Panc1 (cell line): ENCODE measurements around the gene HRH4.

Experiments used
- CTCF ChIP-seq: fragments of 450-650 bp; IDR thresholded peaks from 2 replicates; pipeline ENCODE4 v1.5.1; 2017; ENCODE audit warnings: mild to moderate bottlenecking
- POLR2AphosphoS5 ChIP-seq: IDR thresholded peaks from 2 replicates; pipeline ENCODE4 v1.6.1; 2012; ENCODE audit warnings: mild to moderate bottlenecking, low read depth, low read length, moderate library complexity
- SIN3A ChIP-seq: IDR thresholded peaks from 2 replicates; pipeline ENCODE4 v1.6.1; 2012; ENCODE audit warnings: low read depth, mild to moderate bottlenecking, low read length, moderate library complexity, borderline replicate concordance; ENCODE audit not compliant: insufficient read depth

- TF ChIP-seq CTCF (no peak), POLR2AphosphoS5 (no peak), SIN3A (no peak)
These were observed 30.1 kb downstream of the HRH4 start for GRCh38 chr18:24490539-24490938.
